Sigmoid colon (tissue), 3 donors: ENCODE measurements around the gene KANK4.

Source experiments
- POLR2A ChIP-seq, 2 donors: fragments of 450-650 bp; IDR thresholded peaks; one replicate each; pipeline ENCODE4 v1.6.1; 2016; ENCODE audit warnings: antibody characterized with exemption in 2 of 2, mild to moderate bottlenecking in 2 of 2, moderate library complexity in 2 of 2
- TF ChIP-seq, protein P1 (sequence below), 4 experiments: fragments of 450-650 bp in 3 of 4; fragments of 200-600 bp in 1 of 4; IDR thresholded peaks; one replicate each; pipeline ENCODE4 v1.5.1; 2016 to 2019; ENCODE audit warnings: antibody characterized with exemption in 4 of 4, mild to moderate bottlenecking in 3 of 4, moderate library complexity in 2 of 4

DNA sequence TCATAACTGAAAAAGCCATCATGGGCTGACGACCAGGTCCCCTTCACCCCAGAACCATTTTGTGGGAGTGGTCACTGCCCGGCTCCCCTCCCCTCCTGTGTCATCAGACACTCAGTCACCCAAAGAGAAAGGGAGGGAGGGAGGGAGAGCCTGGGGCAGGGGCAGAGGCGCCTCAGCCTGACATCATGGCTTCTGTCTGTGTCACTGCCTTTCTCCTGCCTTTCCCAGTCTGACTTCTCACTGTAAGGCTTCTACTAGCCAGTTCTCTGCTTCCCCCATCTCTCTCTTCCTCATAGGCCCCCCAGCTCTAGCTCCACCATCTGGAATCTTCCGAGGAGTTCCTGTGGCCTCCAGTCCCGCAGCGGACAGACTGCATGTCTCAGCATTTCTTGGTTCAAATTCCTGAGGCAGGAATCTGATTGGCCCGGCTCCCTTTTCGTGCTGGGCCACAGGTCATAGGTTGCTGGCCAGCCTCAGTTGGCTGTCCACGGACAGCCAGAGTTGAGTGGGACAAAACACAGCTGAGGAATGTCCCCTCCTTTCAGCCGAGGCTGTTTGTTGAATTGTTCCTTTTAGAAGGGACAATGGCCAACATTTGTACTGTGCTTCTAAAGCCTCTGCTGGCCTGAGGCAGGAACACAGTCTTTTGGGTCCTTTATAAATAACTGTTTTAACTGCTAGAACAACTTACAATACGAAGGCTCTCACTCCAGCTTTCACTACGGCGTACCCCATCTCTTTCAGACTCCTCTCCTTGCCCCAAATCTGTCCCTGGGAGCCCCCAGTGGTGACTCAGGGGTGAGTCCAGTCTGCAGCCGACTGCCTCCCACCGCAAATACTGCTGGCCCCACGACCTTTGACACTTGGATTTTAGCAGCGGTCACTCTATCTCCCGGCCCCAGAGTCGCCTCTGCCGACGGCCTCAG lies 18.7 kb upstream of the KANK4 start:
- TF ChIP-seq, protein P1, sequence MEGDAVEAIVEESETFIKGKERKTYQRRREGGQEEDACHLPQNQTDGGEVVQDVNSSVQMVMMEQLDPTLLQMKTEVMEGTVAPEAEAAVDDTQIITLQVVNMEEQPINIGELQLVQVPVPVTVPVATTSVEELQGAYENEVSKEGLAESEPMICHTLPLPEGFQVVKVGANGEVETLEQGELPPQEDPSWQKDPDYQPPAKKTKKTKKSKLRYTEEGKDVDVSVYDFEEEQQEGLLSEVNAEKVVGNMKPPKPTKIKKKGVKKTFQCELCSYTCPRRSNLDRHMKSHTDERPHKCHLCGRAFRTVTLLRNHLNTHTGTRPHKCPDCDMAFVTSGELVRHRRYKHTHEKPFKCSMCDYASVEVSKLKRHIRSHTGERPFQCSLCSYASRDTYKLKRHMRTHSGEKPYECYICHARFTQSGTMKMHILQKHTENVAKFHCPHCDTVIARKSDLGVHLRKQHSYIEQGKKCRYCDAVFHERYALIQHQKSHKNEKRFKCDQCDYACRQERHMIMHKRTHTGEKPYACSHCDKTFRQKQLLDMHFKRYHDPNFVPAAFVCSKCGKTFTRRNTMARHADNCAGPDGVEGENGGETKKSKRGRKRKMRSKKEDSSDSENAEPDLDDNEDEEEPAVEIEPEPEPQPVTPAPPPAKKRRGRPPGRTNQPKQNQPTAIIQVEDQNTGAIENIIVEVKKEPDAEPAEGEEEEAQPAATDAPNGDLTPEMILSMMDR (IDR thresholded peaks at IDR 0.05), result no peak
- TF ChIP-seq POLR2A (IDR thresholded peaks at IDR 0.05), result no peak
